HCEC 1CT (cell line): ENCODE data around the gene PIGC.
A peak's percentile ranks its signal among the peaks of the same experiment; 100 is the strongest.

ENCODE experiments used
- DNase-seq: peaks from one replicate; pipeline ENCODE4 v3.0.0-alpha.2; 2017

The PIGC gene

GRCh38 chr1:172443666-172444453 is at the start of gene PIGC:
Gene PIGC (minus strand): TSS chr1:172444069. CDS start chr1:172442622, 1,447 bp downstream.
- peak; percentile 89 for DNase-seq

GRCh38 chr1:172492421-172492820 is 48.6 kb upstream of the PIGC start:
- DNase-seq = no peak

- DNase-seq = no peak
Measured at GRCh38 chr1:172489847-172490246, 46.0 kb upstream of the PIGC start.

GRCh38 chr1:172488393-172488792 is 44.5 kb upstream of the PIGC start:
- no peak for DNase-seq

GRCh38 chr1:172487550-172487949 is 43.7 kb upstream of the PIGC start:
- no peak for DNase-seq

- no peak for DNase-seq
Measured at GRCh38 chr1:172486805-172487454, 43.1 kb upstream of the PIGC start.

GRCh38 chr1:172485626-172486025 is 41.8 kb upstream of the PIGC start:
- no peak for DNase-seq

GRCh38 chr1:172484252-172484651 is 40.4 kb upstream of the PIGC start:
- DNase-seq = no peak

GRCh38 chr1:172483448-172483847 is 39.6 kb upstream of the PIGC start:
- no peak for DNase-seq

- DNase-seq = no peak
Measured at GRCh38 chr1:172482044-172482443, 38.2 kb upstream of the PIGC start.

GRCh38 chr1:172480431-172480830 is 36.6 kb upstream of the PIGC start:
- no peak for DNase-seq

- DNase-seq = no peak
Measured at GRCh38 chr1:172478485-172478884, 34.6 kb upstream of the PIGC start.

- no peak for DNase-seq
Measured at GRCh38 chr1:172477741-172478140, 33.9 kb upstream of the PIGC start.

- DNase-seq = no peak
Measured at GRCh38 chr1:172477216-172477615, 33.3 kb upstream of the PIGC start.

- DNase-seq = no peak
Measured at GRCh38 chr1:172476218-172476811, 32.4 kb upstream of the PIGC start.

- no peak for DNase-seq
Measured at GRCh38 chr1:172473842-172474241, 30.0 kb upstream of the PIGC start.

- no peak for DNase-seq
Measured at GRCh38 chr1:172473302-172473701, 29.4 kb upstream of the PIGC start.

- no peak for DNase-seq
Measured at GRCh38 chr1:172472495-172472894, 28.6 kb upstream of the PIGC start.

GRCh38 chr1:172471666-172472065 is 27.8 kb upstream of the PIGC start:
- DNase-seq = no peak

GRCh38 chr1:172470149-172470548 is 26.3 kb upstream of the PIGC start:
- no peak for DNase-seq

- no peak for DNase-seq
Measured at GRCh38 chr1:172469717-172470116, 25.8 kb upstream of the PIGC start.

- no peak for DNase-seq
Measured at GRCh38 chr1:172468296-172468695, 24.4 kb upstream of the PIGC start.

GRCh38 chr1:172467446-172467845 is 23.6 kb upstream of the PIGC start:
- no peak for DNase-seq

GRCh38 chr1:172466795-172467407 is 23.0 kb upstream of the PIGC start:
- DNase-seq = peak; percentile 30
